Skin epidermis (tissue), 12 donors: ENCODE measurements around the gene SLC16A9.

Experiments
- H3K27ac ChIP-seq, 21 experiments: fragments of 200-600 bp; sonication (generic) in 11 of 21; one replicate each; pipeline ENCODE4 v1.5.0; 2020; ENCODE audit warnings: mild to moderate bottlenecking in 3 of 21, inconsistent platforms in 2 of 21, moderate library complexity in 2 of 21
- H3K4me3 ChIP-seq, 7 experiments: fragments of 200-600 bp; sonication (generic) in 2 of 7; one replicate each; pipeline ENCODE4 v1.5.0; 2020; ENCODE audit warnings: inconsistent platforms in 2 of 7, mild to moderate bottlenecking in 2 of 7, moderate library complexity in 1 of 7

The SLC16A9 gene

DNA sequence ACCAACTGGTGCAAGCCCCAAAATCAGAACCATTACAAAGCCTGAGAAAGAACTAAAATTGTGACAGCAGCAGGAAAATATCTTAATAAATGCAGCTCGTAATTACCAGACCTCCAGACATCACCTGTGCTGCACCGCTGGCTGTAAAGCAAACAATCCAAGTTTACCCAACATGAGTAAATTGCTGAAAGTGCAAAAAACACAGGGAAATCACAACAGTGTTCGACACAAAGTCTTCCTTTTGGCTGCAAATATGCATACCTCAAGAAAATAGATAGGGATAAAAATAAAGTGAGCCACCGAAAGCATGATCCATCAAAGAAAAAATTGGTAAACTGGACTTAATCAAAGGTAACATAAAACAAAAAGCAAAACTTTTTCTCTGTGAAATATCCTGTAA is 101.7 kb downstream of the SLC16A9 start:
- Histone ChIP-seq H3K4me3 (no peak overlapping the region), H3K27ac (no peak overlapping the region)

DNA sequence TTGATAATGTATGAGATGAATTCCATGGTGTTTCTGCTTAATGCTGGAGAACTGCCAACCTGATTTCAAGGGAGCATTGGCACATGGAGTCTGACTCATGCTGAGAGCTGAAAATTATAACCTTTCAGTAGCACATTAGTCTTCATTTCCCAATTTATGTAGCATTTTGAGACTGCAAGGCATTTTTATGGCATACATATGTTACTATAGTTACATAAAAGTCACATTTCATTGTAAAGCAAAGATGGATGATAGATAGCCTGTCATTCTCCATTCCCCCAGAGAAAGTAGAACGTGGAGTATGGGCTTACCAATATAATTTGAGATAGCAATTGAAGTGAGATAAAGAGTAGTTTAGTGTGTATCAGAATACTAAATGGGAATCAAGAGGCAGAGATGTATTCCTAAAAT is 103.1 kb downstream of the SLC16A9 start:
- H3K27ac ChIP-seq: no peak overlapping the region

DNA sequence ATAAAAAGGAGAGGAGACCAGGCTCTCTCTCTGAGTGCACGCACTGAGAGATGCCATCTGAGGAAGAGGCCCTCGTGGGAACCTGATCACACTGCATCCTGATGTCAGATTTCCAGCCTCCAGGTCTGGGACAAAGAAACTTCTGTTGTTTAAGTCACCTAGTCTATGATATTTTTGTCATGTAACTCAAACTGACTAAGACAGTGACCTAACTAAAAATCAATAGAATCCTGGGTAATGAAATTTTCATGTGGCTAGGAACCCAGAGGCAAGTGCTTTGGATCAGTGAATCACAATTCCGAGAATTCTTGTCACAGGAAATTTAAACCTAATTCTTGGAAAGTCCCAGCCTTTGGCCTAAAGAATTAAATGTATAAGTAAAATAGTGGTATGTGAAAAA is 107.7 kb downstream of the SLC16A9 start:
- H3K4me3 ChIP-seq: no peak overlapping the region
- no peak overlapping the region for H3K27ac ChIP-seq

More for the DNA sequence above, 103.1 kb downstream of the SLC16A9 start:
- no peak overlapping the region for H3K4me3 ChIP-seq
